Activated CD4-positive, alpha-beta T cell treated with anti-CD3 and anti-CD28 coated beads, Interleukin-2, amount 50 U/mL, for 16 hours (primary cell): ENCODE results near the gene LRRTM4.
"Not testable (repeated sequence)": the region's sequence is repeated elsewhere in the genome, so short reads cannot be mapped to it uniquely, and the experiment has no call there.

Experiments used
- DNase-seq: peaks from one replicate; pipeline ENCODE4 v3.0.0-alpha.2; 2020

Gene LRRTM4

DNA sequence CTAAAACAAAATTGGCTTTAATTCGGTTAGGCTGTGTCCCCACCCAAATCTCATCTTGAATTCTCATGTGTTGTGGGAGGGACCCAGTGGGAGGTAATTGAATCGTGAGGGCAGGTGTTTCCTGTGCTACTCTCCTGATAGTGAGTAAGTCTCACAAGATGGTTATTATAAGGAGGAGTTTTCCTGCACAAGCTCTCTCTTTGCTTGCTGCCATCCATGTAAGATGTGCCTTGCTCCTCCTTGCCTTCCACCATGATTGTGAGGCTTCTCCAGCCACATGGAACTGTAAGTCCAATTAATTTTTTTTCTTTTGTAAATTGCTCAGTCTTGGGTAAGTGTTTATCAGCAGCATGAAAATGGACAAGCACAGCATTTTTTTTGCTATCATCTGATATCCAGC, 476.7 kb downstream of the LRRTM4 start:
- DNase-seq = not testable (repeated sequence)

DNA sequence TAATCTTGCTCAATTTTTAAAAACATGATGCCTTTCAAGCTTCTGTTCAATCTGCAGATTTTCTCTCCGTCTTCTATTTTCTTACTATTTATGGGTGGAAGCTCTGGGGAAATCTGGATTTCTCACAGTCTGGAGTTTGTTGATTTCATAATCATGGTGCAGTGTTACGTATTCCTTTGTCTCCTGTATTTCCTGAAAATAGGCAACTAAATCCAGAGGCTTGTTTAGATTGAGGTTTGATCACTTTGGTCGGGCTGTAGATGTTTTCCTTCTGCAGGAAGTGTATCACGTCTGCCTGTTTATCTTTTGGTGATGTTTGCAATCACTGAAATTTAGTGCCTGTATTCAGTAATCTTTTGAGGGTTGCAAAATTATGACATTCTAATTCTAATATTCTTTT, 487.7 kb downstream of the LRRTM4 start:
- no peak for DNase-seq

DNA sequence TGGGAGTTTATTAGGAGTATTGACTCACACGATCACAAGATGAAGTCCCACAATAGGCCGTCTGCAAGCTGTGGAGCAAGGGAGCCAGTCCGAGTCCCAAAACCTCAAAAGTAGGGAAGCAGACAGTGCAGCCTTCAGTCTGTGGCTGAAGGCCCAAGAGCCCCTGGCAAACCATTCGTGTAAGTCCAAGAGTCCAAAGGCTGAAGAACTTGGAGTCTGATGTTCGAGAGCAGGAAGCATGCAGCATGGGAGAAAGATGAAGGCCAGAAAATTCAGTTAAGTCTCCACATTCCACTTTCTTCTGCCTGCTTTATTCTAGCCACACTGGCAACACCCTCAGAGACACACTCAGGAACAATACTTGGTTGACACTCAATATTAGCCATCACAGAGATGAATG, 492.9 kb downstream of the LRRTM4 start:
- not testable (repeated sequence) for DNase-seq

DNA sequence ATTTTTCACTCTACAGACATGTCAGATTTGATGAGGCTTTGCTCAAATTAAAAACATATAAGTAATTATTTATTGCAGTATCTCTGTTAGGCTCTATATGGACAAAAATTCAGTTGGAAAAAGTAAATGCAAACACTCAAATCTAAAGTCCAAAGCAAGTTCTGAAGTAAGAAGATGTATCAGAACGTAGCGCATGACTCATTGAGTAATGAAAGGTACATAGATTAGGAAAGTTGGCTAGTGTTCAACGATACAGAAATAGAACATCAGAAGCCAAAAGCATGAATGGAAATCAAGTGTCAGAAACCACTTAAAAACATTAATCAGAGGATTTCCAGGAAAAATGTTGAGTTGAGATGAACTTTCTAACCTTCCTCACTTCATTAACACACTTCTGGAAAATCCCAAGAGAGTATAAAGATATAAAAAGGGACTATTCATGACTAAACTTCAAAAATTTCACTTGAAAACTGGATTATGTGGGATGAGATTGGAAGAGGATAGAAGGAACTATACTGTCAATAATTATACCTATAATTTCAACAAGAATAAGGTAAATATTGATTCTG, 494.1 kb downstream of the LRRTM4 start:
- DNase-seq = no peak

DNA sequence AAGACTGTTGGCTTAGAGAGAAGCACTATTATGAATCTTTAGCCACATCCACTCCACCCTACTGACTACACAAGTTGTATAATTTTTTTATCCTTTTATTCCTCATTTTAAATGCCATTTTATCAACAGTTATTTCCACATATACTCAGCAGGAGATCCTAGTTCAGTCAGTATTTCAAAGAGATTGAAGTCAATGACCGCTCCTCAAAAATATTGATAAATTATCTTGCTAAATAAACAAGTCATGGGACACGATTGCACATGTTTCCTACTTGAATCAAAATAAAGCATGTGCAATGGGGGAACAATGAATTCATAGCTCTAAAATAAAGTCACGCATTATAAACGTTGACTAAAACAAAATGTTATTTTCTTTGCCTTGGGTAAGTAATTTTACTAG, 496.5 kb downstream of the LRRTM4 start:
- no peak for DNase-seq

DNA sequence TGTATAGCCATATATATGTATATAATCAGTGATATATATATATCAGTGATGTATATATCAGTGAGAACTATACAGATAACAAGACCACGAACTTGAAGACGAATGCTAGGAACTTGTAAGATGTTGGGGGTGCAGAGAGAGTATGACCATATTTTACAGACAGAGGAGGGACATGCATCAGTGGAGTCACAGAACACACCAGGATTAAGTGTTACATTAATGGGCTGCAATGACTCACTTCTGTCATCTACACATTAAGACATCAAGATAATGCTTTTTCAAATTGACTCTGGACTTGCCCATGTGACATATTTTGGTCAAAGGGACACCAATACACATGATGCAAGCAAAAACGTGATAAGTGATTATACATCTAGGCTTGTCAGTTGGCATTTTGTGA, 501.0 kb downstream of the LRRTM4 start:
- no peak for DNase-seq

DNA sequence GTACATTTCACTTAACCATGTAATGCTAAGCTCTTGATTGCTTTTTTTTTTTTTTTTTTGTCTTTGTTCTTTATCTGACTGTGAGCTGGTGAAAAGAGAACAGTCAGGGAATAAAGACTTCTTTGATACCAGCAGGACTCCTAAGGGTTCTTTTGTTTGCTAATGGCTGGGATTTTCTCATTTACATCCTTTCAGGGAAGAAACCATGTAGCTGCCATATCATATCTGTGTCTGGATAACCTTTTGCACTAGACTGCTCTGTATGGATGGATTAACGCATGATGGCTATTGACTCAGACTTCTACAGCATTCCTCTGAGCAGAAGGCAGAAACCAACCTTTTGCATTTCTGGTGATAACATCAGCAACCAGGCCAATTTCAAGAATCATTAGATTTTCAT, 504.0 kb downstream of the LRRTM4 start:
- DNase-seq = no peak

DNA sequence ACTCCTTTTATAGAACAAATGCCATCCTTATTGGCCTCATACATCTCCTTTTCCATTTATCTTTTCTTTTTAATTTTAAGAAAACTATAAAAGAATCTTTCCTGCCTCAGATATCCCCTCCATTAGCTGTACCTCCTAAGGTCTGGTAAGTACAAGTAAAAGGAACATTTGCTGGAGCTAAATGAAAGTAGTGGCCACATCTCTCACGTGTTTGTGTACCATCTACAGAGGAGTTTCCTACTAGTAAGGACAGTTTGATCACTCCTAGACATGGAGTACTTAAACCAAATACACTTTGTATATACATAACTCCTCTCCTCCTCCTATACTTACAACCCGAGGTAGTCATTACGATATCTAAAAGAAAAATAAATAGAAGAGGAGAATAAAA, 504.8 kb downstream of the LRRTM4 start:
- no peak for DNase-seq

DNA sequence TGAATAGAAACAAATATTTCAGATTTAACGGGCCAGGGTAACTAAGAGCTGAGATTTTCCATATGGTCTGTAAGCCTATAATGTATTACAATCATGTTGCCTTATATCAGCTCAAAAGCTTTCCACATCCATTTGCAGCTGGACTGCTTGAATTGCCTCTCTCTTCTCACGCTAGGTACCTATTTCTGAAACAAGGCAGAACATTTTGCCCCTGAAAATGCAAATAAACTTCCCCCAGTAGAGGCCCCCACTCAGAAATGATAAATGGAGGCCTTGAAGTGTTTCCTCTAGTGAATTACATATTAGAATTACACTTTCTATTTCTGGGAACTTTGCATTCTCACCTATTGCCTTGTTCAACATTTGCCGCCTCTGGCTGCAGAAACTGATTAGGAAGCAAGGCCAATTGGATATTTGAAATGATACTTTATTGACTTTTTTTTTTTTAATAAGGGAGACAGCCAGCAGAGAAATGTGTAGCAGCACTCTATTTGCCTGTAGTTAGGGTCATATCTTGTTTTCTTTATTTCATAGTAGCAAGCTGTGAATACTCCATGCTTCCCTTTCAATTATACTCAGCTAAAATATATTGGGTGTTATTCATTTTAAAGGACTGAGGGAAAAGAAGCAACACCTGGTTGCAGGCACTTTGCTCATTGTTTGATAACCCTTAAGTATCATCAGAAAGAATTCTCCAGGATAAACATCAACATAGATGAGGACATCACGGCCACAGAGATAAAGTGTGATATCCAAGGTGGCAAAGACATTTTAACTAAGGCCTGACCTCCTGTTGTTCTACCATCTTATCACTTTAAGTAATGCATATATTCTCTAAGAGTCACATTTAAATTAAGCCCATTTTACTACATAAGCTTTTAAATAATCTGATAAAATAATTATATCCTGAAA, 505.5 kb downstream of the LRRTM4 start:
- no peak for DNase-seq

DNA sequence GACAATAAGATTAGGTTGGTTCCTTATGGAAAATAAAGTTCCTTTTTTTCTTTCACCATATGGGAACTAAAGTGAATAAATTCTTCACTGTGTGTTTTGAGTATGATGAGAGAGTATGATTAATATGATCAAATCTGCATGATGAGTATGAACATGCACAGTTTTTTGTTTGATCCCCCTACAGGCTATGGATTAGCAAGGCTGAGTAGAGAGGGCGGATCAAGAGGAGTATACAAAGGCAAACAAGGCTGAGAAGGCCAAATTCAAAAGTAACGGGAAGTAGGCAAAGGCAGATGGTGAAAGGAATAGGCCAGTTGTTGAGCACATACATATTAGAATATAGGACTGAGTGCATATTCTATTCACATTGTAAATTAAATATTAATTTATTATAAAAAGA, 508.2 kb downstream of the LRRTM4 start:
- no peak for DNase-seq

DNA sequence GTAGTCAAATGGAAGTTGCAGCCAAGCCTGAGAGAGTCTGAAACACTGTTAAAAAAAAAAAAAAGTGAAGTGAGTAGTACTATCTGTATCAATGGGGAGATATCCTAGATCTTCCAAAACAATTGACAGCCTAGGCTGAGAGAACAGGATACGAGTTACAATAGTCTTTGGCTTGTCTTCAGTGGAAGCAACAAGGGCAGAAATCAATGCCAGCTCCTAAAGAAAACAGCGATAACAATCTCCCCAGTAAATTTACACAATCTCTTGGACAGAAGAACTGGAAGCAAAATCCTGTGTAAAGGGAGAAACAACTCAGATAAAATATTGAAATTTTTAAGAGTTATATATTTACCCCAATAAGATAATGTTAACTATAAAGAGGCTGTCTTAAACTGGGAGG, 508.7 kb downstream of the LRRTM4 start:
- no peak for DNase-seq

DNA sequence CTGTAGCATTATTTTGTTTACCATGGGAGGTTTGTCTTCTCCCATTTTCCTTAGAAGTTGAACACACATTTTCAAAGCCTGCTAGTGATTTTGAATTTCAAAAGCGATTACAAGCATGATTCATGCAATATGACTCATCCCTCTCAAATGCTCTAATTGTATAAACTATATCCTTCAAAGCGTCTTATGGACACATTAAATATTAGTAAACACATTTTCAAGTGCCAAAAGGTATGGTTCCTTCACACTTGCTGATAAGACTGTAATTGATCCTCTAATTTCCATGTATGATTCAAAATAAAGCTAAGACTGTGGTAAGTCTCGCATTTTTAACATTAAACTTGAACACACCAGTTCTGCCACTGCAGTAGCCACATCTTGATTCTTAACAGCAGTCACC, 512.9 kb downstream of the LRRTM4 start:
- DNase-seq = no peak

DNA sequence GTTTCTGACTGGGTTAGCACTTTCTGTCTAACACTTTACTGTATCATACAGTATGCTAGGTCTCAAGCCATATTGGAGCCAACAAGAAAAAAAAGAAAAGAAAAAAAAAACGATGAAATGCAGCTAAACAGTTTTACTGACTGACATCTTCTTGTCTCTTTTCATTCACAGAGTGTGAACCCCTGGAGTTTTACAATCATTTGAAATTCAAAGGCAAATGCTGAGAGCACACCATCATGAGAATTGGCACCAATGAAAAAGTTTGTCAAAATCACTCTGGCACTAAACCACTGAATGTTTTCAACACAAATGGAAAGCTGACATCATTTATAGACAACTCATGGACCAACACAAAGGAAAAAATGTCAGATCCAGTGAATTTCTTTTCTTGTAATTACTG, 513.3 kb downstream of the LRRTM4 start:
- DNase-seq = no peak

DNA sequence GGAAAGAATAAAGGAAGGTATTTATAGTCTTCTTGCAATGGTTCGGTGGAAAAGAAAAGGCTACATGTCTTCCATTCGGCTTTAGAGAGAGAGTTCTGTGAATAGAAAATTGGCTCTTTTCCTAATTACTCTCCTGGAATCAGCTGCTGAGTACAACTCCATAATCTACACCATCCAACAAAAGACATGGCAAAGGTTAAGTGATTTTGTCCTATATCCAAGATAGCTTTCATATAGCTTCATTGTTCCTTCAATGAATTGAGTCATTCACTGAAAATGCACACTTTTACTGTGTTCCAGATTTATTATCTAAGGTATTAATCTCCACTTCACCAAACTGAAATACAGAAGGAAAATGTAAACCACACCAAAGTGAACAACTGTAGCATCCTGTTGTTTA, 514.5 kb downstream of the LRRTM4 start:
- no peak for DNase-seq

DNA sequence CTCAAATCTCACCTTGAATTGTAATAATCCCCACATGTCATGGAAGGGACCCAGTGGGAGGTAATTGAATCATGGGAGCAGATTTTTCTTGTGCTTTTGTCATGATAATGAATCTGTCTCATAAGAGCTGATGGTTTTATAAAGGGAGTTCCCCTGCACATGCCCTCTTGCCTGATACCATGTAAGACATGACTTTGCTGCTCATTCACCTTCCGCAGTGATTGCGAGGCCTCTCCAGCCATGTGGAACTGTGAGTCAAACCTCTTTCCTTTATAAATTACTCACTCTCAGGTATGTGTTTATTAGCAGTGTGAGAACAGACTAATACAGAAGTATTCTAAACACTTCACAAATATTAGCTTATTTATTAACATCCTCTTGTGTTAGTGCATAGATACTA, 516.7 kb downstream of the LRRTM4 start:
- DNase-seq = no peak

DNA sequence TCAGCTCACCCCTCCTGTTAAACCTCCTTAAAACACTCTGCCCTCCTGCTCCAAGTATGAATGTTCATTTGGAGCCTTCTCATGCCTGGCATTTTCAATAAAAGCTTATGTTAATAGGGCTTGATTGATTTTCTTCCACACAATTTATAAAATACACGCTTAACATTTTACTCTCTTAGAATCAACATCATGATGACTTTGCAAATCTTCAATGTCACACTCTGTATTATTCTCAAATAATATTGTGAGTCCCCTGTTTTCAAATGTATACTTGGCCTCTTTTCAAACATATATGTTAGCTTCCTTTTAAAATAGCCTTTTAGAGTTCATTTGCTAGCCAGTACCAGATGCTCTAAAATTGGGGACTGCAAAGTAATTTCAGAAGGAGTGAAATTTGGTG, 520.3 kb downstream of the LRRTM4 start:
- DNase-seq = no peak

DNA sequence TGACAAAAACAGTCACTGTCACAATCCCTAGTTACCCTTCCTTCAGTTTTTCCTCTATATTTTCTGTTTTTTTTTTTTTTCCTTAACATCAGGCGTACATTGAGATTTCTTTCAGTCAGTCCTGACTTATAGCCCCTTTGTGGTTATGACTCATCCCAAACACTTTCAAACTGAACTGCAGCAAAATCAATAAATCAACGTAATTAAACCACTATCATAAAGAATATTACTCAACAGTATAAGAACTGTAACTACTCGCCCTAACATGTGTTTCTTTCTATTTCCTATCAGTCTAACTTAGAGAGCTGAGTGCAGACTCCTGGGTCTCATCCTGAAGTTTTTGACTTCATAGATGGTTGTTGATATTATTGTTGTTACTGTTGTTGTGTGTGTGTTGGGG, 523.5 kb downstream of the LRRTM4 start:
- no peak for DNase-seq

DNA sequence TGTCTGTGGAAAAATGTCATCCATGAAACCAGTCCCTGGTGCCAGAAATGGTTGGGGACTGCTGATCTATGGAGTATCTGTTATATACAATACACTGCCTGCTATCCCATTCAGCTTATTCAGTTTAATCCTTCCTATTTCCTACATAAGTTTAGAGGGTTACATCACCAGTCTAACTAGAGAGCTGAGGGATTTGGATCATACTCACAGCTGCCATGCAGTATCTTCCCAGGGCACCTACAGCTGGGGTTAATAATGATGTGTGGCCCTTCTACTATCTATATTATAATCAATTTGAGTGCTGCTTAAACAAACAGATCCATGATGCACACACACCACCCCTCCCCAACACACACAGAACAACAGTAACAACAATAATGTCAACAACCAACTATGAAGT, 524.0 kb downstream of the LRRTM4 start:
- no peak for DNase-seq

DNA sequence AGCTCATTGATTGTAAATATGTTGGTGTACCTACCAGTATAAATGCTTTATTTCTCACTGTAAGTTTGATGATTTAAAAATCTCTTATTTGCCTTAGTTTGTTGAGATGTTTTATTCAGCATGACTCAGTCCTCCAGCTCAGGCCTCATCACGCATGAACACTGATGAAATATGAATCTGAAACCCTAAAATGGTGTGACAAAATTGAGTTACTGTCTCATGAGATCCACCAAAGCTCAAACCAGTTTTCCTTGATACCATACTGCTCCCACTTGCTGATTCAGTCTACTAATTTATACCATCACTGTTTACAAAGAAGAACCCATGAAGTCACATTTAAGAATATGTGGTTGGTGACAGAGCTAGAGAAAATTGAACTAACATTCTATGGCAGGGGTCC, 524.9 kb downstream of the LRRTM4 start:
- no peak for DNase-seq

DNA sequence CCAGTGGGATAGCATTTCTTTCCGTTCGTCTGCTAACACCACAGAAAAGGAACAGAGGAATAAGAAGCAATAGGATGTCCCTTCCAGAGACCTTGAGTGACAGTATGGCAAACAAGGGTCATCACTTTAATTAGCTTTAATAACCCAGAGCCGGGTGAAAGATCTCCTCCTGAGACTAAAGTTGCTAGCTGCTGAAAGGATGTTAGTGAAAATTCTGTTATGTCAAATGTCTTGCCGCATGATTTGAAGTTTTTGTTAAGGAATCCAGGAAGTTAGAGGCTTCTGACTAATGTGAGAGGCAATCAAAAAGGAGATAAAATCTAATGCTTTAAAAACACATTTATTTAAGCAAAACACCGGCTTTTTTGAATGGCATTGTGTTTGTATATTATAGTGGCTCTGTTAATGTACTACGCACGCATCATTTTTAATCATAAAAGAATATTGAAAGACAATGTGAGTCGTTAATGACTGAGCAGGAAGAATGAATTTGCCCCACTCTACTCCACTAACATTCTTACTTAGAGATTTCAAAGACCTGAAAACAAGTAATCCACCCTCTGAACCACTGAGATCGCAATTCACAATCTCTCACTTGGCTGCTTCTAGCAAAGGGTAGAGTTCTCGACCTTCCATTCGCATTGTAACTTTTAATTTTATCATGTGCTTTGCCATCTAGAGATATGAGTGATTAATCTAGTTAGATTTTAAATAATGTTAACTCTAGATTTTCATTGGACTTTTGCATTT, 536.6 kb downstream of the LRRTM4 start:
- no peak for DNase-seq

DNA sequence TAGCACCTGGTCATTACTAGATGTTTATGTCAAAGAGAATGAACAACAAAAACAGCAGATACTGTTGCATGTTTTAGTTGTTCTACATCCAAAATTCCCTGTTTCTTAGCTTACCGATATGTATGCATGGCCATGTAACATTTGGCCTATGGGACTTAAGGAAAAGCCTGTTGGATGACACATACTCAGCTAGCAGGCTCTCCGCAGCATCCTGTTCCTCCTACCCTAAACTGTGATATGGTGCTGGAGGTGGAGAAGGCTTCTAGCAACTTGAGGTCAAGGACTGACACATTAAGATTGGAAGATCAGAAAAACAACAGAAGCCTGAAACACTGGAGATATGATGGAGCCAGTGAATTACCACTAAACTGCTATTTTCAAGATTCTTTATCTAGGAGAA, 537.8 kb downstream of the LRRTM4 start:
- DNase-seq = no peak

DNA sequence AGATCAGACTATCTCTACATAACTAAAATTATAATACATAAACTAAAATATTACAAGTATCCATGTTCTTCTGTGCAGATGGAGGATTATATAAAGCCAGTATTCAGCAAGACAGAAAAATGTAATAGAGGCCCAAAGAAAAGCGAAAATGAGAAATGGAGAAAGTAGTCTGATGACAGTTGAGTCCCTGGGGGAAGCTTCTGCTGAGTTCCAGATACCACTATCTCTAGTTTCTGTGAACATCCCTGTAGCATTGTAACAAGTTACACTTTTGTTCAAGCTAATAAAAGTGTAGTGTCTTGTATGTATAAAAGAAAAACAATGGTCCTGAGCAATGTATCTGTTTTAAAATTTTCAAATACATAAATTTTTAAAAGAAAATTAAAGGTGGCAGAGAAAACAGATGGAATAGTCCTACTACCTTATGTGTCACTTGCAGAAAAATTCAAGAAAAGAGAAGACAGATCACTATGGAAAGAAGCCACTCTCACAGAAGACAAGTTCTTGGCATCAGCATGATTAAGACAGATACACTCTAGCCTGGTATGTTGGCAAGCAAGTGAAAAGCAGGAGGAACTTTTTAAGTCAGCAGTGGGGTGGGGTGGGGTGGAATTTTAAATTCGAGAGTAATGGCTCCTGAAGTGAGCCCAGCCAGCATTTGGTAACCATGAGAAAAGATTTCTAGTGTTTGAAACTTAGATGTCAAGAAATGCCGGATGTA, 541.9 kb downstream of the LRRTM4 start:
- DNase-seq = no peak
